Upper lobe of right lung (tissue), 1 donor: ENCODE results near the gene PIGQ. TPM values are rescaled to one million over a fixed set of nuclear protein-coding genes. Genes with fewer than 3 reads are reported as not detected.

Experiments used
- ATAC-seq: fragments of 200-7000 bp; cut with Tn5 transposase; one replicate; pipeline ENCODE4 v1.9.1; 2020; ENCODE audit warnings: mild to moderate bottlenecking, moderate library complexity
- DNase-seq: peaks from one replicate; pipeline ENCODE4 v3.0.0-alpha.2; 2020
- H3K27ac ChIP-seq: fragments of 200-600 bp; one replicate; pipeline ENCODE4 v1.8.0; 2022
- H3K27me3 ChIP-seq: fragments of 200-600 bp; one replicate; pipeline ENCODE4 v1.8.0; 2022; ENCODE audit warnings: mild to moderate bottlenecking
- H3K36me3 ChIP-seq: fragments of 200-600 bp; one replicate; pipeline ENCODE4 v1.8.0; 2022
- H3K4me1 ChIP-seq: fragments of 200-600 bp; one replicate; pipeline ENCODE4 v1.8.0; 2022
- H3K4me3 ChIP-seq: fragments of 200-600 bp; one replicate; pipeline ENCODE4 v1.8.0; 2022; ENCODE audit warnings: mild to moderate bottlenecking
- H3K9me3 ChIP-seq: fragments of 200-600 bp; one replicate; pipeline ENCODE4 v1.8.0; 2022
- intact Hi-C: fragments of 100-400 bp; cut with DNase I; formaldehyde crosslinking; loops from one replicate; pipeline ENCODE4 v1.11.0; 2022
- total RNA-seq: library from RNA; stranded (reverse); fragmentation: NEBNext Ultra II Directional; extraction: Animal tissue kit (Norgen Biotek cat#: 25700); gene quantifications from one replicate; pipeline ENCODE4 v1.2.1, GENCODE V29; 2021
- TF ChIP-seq, protein P1 (sequence below): fragments of 200-600 bp; IDR thresholded peaks from one replicate; pipeline ENCODE4 v1.8.0; 2022; ENCODE audit warnings: antibody characterized with exemption
- donor health status: DM: no; HTN: yes; CAD: no; lungs with severe emphysema.

PIGQ gene
- total RNA-seq, 1 donor from 2014 or later: 59.4 TPM

DNA sequence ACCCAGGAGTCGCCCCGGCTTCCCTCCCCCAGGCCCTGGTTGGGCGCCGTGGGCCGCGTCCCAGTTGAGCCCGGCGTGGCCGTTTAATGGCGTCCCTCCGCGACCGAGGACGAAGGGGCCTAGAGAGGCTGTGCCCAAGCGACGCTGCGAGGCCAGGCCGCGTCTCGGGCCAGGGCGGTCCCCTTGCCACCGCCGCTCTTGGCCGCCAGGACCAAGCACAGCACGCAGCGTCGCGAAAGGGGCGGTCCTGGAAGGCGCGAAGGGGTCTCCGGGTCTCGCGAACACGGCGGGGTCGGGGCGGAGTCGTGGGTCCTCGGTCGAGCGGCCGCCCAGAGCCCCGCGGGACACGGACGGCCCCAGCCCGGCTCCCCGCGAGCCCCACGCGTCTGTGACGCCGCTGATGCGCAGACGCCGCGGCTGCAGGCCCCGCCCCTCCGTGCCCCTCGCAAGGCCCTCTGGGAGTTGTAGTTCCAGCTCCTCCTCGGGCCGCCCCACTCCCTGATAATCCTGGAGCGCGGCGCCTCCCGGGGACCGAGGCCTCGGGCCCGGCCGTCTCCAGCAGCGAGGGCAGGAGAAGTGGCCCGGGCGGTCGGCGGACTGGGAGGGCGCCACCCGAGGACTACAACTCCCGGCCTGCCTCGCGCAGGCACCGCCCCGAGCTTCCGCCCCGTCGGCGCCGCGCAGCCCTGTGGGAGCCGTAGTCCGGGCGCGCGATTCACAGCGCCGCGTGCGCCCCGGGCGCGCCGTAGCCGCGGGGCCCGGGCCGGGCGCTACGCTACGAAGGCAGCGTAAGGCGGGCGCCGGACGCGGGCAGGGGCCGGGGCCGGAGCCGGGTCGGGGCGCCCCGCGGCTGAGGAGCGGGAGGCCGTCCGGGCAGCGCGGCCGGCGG is 42.5 kb upstream of the PIGQ start, which contains the start of gene CAPN15:
CAPN15 (plus strand) TSS at position 698 of the 889 bp plus-strand sequence. CDS start 19,127 bp downstream, outside the sequence.
- ATAC-seq (peak; percentile 91), DNase-seq (peak; percentile 95)

DNA sequence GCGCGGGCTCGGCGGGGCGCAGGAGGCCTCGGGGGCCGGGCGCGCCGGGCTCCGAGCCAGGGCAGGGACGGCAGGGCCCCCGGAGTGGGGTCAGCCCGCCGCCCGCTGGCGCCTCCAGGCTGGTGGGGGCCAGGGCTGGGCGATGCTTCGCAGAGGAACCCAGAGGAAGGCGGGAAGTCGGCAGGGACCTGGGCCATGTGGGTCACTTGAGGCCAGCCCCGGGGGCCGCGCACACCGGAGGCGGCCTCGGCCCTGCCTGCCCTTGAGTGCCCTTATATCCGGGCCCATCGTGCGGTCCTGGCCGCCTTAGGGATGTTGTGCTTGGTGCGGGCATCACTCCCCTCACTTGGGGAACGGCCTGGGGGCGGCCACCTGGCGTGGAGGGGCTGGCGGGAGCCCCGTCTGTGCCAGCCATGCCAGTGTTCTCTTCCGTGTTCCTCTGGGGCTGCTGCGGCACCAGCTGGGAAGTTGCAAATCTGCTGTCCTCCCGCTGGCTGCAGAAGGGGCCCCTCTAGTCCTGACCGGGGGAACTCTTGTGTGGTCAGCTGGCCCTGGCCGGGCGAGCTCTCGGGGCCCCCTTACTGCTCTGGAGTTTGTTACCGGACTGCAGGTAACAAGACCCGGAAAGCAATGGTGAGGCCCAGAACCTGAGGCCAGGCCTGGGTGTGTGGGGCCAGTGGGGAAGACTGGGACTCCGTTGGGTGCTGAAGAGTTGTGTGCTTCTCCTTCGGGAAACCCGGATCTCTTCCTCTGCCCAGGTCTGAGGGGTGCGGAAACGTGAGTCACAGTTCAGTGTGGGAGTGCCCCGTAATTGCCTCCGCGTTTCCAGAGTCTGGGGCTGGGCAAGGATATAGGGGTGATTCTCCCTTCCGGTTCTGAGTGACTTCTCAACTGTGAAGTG is 41.4 kb upstream of the PIGQ start:
- TF ChIP-seq, protein P1, sequence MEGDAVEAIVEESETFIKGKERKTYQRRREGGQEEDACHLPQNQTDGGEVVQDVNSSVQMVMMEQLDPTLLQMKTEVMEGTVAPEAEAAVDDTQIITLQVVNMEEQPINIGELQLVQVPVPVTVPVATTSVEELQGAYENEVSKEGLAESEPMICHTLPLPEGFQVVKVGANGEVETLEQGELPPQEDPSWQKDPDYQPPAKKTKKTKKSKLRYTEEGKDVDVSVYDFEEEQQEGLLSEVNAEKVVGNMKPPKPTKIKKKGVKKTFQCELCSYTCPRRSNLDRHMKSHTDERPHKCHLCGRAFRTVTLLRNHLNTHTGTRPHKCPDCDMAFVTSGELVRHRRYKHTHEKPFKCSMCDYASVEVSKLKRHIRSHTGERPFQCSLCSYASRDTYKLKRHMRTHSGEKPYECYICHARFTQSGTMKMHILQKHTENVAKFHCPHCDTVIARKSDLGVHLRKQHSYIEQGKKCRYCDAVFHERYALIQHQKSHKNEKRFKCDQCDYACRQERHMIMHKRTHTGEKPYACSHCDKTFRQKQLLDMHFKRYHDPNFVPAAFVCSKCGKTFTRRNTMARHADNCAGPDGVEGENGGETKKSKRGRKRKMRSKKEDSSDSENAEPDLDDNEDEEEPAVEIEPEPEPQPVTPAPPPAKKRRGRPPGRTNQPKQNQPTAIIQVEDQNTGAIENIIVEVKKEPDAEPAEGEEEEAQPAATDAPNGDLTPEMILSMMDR: no peak
- Histone ChIP-seq H3K4me1 (peaks cover 24% of the 10 kb centered on the region), H3K36me3 (no peaks in the 10 kb centered on the region), H3K9me3 (no peaks in the 10 kb centered on the region), H3K27ac (peak overlapping the region; percentile 83), H3K4me3 (peak overlapping the region; percentile 89), H3K27me3 (no peaks in the 10 kb centered on the region)
- ATAC-seq: peak; percentile 0
- intact Hi-C loops: no loop called here
- no peak for DNase-seq

More for the DNA sequence above, 42.5 kb upstream of the PIGQ start, which contains the start of gene CAPN15:
- H3K27ac ChIP-seq: peak within 1 kb of the TSS; percentile 97
- TF ChIP-seq, protein P1: peak; percentile 19
- intact Hi-C loops: no loop called here
- H3K4me1 ChIP-seq: peaks cover 24% of the 10 kb centered on the region
- H3K36me3 ChIP-seq: no peaks in the 10 kb centered on the region
- H3K9me3 ChIP-seq: no peaks in the 10 kb centered on the region
- H3K4me3 ChIP-seq: peak within 1 kb of the TSS; percentile 89
- no peaks in the 10 kb centered on the region for H3K27me3 ChIP-seq

DNA sequence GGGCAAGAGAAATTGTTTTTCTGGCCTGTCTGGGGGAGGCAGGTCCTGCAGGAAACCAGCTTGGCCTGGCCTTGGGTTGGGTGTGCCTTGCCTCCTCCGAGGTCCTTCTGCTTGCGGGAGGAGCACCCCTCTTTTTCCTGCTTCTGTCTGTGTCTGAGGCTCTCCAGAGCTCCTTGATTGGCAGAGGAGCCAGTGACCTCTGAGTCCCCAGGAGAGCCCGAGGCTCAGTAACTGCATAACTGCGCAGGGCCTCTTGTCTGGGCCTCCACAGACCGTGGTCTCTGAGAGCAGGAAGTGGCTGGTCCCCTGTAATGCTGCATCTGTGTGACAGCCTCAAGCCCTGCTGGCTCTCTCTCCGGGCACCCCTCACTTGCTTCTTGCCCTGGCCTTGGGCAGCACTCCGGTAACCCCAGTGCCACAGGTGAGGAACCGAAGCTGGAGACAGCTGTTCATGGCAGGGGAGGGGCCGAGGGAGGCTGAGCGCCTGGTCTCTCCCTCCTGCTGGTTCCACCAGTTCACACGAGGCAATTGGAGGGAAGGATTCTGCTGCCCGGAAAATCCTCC is 40.7 kb upstream of the PIGQ start:
- TF ChIP-seq, protein P1: no peak
- ATAC-seq: no peak
- Histone ChIP-seq H3K27me3 (no peaks in the 10 kb centered on the region), H3K4me3 (peak overlapping the region; percentile 89), H3K36me3 (no peaks in the 10 kb centered on the region), H3K4me1 (peaks cover 24% of the 10 kb centered on the region), H3K9me3 (no peaks in the 10 kb centered on the region), H3K27ac (peak overlapping the region; percentile 83)
- intact Hi-C loops: no loop called here
- no peak for DNase-seq

DNA sequence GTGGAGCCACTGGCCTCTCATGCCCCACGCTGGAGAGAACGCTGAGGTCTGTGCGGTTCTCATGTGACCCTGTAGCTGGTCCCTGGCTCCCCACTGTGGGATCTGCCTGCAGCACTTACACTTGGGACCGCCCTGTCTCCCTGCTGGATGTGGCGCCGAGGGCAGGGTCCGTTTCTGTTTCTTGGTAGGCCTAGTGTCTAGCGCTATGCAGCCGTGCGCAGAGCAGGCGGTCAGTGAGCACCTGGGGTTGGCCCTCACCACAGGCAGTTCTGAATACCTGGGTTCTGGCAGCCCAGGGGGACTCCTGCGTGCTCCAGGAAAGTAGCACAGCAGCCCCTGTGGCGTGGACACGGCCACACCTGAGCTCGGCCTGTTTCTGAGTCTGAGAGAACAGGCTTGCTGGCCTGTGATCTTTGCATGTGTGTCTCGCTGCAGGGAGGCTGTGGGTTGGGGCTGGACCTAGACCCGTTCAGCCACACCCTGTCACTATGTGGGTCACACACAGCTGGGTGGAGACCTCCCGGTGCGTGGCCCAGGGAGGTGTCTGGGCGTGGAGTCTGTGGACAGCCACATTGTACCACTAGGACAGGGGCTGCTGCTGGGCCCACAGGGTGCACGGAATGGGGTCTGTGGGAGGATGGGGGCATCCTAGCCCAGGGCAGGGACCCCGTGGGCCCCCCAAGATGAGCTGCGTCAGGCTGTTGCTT is 39.5 kb upstream of the PIGQ start:
- peaks cover 24% of the 10 kb centered on the region for H3K4me1 ChIP-seq
- no peaks in the 10 kb centered on the region for H3K27me3 ChIP-seq
- intact Hi-C loops: no loop called here
- no peaks in the 10 kb centered on the region for H3K36me3 ChIP-seq
- no peaks in the 10 kb centered on the region for H3K9me3 ChIP-seq
- no peak overlapping the region for H3K4me3 ChIP-seq
- no peak overlapping the region for H3K27ac ChIP-seq
- DNase-seq: no peak
- no peak for ATAC-seq
- TF ChIP-seq, protein P1: no peak
